ENCODE data around the gene MID2.
"Not testable (repeated sequence)": the region's sequence is repeated elsewhere in the genome, so short reads cannot be mapped to it uniquely, and the experiment has no call there.

MID2 gene, protein sequence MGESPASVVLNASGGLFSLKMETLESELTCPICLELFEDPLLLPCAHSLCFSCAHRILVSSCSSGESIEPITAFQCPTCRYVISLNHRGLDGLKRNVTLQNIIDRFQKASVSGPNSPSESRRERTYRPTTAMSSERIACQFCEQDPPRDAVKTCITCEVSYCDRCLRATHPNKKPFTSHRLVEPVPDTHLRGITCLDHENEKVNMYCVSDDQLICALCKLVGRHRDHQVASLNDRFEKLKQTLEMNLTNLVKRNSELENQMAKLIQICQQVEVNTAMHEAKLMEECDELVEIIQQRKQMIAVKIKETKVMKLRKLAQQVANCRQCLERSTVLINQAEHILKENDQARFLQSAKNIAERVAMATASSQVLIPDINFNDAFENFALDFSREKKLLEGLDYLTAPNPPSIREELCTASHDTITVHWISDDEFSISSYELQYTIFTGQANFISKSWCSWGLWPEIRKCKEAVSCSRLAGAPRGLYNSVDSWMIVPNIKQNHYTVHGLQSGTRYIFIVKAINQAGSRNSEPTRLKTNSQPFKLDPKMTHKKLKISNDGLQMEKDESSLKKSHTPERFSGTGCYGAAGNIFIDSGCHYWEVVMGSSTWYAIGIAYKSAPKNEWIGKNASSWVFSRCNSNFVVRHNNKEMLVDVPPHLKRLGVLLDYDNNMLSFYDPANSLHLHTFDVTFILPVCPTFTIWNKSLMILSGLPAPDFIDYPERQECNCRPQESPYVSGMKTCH

GRCh38 chrX:107825698-107826237 lies at the start of gene MID2:
Gene MID2 (plus strand): TSS chrX:107825866. CDS start chrX:107826427, 561 bp downstream.
- DNase-seq = peak; percentile 36

DNA sequence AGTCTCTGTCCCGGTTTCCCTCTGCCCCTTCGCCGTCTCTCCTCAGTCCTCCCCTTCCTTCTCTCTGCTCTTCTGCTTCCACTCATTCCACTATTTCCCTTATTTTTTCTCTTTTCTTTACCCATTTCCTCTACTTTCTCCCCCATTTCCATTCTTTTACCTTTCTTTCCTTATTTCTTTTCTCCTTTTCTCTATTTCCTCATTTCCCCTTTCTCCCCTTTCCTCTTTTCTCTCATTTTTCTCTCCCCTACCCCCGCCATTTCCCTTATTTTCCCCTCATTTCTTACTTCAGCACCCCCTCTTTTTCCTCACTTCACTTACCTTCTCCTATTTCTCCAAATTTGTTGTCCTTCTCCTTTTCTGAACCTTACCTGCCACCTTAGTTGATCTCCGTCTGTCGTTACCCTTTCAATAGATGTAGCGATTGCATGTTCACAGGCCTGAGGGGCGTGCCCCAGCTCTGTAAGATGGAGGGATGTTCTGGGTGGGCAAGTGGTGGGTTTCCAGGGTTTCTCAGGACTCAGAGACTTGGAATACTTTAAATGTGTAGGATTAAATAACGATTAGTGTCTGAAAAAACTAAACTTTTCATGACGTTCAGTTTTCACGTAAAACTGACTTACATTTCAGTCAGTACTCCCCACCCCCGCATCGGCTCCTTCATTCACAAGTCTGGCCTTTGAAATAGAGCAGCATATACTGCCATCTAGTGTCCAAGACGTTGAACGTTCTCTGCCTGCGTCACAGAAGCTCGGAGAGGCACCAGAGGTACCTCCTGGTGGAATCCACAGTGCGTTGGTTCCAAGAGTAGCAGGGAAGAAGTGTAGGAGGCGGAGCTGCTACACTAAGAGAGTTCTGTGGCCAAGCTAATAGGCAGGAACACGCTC lies 48.8 kb upstream of the MID2 start:
- DNase-seq = peak; percentile 52

- DNase-seq = no peak
These were observed 48.2 kb upstream of the MID2 start, which contains the start of gene NCBP2L for GRCh38 chrX:107777536-107777832. Gene NCBP2L (plus strand): TSS chrX:107777733. CDS start chrX:107794221, 16,488 bp downstream.

DNA sequence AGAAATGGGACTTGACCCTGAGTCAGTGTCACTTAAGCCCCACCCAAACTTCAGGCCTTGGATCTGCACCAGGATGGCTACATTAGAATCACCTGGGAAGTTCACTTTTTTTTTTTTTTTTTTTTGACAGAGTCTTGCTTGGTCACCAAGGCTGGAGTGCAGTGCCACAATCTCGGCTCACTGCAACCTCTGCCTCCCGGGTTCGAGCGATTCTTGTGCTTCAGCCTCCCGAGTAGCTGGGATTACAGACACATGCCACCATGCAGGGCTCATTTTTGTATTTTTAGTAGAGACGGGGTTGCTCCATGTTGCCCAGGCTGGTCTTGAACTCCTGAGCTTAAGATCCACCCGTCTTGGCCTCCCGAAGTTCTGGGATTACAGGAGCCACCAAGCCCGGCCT lies 45.1 kb upstream of the MID2 start:
- no peak for DNase-seq

- no peak for DNase-seq
These were observed 37.8 kb upstream of the MID2 start for GRCh38 chrX:107787827-107788226.

- DNase-seq = no peak
These were observed 21.2 kb upstream of the MID2 start for GRCh38 chrX:107804427-107804826.

DNA sequence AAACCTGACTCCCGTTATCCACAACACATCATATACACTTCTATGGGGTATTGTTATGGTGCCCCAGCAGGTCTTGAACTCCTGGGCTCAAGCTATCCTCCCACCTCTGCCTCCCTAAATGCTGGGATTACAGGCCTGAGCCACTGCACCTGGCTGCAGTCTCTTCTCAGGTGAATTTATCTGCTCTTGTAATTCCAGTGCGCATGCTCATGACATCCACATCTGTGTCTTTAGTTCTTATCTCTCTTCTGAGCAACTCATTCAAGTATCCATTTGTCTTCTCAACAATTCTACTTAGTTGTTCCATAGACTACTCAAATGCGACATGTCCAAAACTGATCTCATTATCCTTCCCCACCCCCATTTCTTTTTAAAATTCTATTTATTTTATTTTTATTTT lies 20.5 kb upstream of the MID2 start:
- DNase-seq = no peak

DNA sequence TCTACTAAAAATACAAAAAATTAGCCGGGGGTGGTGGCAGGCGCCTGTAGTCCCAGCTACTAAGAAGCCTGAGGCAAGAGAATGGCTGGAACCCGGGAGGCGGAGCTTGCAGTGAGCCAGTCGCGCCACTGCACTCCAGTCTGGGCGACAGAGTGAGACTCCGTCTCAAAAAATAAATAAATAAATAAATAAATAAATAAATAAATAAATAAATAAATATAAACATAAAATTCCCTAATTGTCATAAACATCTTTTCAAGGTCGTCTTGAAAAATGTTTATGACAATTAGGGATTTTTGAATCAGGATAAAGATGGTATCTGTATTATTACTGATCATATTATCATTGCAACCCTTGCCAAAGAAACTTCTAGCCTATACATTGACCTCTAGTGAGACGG lies 15.6 kb upstream of the MID2 start:
- not testable (repeated sequence) for DNase-seq

DNA sequence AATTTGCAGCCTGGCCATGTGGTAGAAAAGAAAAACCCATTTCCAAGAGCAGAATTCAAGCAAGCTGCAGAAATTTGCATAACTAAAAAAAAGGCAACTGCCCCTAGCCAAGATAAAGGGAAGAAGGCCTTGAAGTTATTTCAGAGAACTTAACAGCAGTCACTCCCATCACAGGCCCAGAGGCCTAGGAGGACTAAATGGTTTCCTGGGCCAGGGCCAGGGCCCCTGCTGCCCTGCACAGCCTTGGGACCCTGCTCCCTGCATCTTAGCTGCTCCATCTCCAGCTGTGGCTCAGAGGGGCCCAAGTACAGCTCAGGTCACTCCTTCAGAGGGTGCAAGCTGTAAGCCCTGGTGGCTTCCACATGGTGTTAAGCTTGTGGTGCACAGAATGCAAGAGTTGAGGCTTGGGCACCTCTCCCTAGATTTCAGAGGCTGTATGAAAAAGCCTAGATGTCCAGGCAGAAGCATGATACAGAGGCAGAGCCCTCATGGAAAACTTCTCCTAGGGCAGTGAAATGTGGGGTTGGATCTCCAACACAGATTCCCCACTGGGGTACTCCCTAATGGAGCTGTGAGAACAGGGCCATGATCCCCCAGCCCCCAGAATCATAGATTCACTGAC lies 6.7 kb upstream of the MID2 start:
- DNase-seq = no peak

DNA sequence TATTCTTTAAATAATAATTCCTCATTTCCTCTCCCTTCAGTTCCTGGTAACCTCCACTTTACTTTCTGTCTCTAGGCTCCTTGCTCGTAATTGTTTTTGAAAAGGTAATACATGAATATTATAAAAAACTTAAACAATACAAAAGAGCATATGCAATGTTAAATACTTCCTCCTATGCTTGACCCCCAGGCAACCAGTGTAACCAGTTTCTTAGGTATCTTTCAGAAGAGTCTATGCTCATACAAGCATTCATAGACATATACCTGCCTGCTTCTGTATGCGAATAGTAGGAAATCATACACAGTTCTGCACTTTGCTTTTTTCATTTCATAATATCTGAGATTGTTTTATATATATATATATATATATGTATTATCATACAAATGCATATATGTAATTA lies 2.6 kb upstream of the MID2 start:
- DNase-seq = no peak

- no peak for DNase-seq
These were observed 2.2 kb upstream of the MID2 start for GRCh38 chrX:107823456-107823855.

DNA sequence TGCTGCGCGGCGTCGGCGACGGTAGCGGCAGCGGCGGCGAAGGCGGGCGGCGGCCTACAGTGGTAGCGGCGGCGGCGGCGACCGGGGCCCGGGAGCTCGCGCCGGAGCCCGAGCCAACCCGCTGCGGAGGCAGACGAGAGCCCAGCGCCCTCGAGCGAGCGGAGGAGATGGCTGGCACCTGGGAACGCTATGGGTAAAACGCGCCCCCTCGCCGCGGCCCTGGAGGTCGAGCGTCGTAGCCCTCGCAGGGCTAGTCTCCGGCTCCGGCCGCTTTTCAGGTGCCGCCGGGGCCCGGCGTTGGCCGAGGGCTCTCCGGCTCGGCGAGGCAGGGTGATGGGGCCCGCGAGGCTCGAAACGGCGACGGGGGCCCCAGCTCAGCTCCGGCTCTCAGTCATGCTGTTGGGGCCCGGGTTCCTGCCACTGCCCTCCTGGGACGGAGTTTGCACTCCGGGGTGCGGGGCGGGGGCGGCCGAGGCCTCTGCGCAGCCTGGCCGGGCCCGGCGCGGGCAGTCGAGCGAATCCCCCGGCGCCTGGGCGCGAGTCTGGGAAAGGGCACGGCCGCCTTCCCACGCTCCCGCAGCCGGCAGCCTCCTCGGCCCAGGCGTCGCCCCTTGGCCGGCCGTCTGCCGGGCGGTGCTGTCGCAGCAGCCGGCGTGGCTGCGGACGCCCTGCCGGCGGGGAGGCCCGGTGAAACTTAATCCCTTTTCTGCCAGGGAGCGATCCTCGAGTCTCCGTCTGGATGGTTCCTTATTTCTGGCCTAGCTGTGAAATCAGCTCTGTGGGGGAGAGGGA lies 768 bp downstream of the MID2 start:
- DNase-seq = peak; percentile 5

DNA sequence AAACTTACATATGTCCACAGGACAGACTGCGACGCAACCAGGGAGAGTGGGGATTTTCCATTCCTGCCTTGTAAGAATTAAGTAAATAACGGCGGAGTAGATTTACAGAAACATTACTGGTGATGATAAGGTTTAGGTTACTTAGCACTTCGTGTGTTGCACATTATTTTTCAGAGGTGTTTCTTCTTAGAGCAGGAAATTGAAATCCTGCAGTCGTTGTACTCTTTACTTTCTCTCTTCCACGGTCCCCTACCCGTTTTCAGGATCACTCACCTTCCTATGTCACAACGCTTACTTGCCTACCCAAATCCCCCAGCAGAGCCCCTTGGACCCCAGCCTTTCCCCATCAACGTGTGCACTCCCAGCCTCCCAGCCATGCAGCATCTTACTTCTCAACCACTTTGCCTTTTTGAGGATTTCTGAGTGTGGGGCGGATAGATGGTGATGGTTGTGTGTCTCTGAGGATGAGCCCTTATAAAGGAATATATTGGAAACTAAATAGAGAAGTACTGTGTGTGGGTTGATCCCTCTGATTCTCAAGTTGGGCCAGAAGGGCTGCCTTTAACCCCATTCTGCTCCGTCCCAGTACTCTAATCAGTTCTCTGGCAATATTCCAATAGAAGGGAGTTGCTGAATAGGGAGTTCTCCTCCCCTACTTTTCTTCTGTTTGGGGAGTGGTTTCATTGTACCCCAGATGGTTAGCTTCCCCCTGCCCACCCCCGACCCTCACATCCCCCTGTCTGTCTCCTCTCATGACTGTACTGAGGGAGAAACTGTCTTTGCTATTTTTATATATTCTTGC lies 1.6 kb downstream of the MID2 start:
- no peak for DNase-seq

DNA sequence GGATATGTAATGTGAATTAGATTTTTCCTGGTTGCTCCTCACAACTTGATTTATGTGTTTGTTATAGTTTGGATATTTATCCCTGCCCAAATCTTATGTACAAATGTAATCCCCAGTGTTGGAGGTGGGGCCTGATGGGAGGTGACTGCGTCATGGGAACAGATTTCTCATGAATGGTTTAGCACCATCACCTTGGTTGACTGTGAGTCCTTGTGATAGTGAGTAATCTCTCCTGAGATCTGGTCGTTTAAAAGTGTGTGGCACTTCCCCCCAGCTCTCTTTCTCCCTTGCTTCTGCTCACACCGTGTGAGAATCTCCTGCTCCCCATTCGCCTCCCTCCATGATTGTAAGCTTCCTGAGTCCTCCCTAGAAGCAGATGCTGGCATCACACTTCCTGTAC lies 2.2 kb downstream of the MID2 start:
- no peak for DNase-seq

- no peak for DNase-seq
These were observed 4.2 kb downstream of the MID2 start for GRCh38 chrX:107829878-107830277.

GRCh38 chrX:107831071-107831730 lies 5.5 kb downstream of the MID2 start:
- no peak for DNase-seq

DNA sequence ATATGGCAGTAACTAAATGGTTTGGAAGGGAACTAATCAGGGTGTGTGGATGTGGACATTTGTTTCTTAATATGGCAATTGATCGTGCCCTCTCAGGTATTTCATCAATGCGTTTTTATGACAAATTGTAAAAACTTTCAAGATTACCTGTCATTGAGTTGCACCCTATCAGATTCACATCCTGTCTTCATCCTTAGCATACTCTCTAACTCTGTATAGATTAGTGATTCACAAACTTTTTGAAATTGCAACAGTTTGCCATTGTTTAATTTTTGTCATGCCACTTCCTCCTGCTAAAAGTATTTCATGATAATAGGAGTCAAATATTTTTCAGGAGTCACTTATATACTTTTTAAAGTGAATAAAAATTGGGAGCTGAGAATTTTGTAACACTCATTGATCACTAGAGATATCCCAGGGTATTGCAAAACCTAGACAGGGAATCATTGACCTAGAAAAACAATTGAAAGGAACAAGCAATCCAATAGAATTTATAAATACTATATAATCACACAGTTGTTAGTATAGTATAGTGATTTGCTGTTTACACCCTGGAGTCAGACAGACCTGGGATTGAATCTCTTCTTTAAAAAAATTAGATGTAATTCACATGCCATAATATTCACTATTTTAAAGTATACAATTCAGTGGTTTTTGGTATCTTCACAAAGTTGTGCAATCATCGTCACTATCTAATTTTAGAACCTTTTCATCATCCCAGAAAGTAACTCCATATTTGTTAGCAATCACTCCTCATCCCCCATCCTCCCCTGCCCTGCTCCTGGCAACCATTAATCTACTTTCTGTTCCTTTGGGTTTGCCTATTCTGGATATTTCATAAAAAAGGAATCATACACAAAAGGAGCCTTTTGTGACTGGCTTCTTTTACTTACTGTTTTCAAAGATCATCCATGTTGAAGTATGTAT lies 8.9 kb downstream of the MID2 start:
- DNase-seq = no peak

- DNase-seq = no peak
These were observed 11.3 kb downstream of the MID2 start for GRCh38 chrX:107836958-107837357.

- no peak for DNase-seq
These were observed 15.3 kb downstream of the MID2 start for GRCh38 chrX:107840971-107841370.

Measured in activated effector memory CD4-positive, alpha-beta T cell treated with Interleukin-2 at 50 U/mL for 16 hours (primary cell).